NK-92 (cell line): ENCODE results near the gene BTBD17.

ENCODE experiments used
- DNase-seq: peaks from one replicate; lab custom pipeline; 2025; ENCODE audit not compliant: unreplicated experiment; lab: John Stamatoyannopoulos, UW

The BTBD17 gene

GRCh38 chr17:74337834-74338500 is 23.7 kb downstream of the BTBD17 start:
- no peak for DNase-seq

- DNase-seq: no peak
Measured at GRCh38 chr17:74336307-74336706, 25.4 kb downstream of the BTBD17 start.

- no peak for DNase-seq
Measured at GRCh38 chr17:74335529-74336062, 26.1 kb downstream of the BTBD17 start.

- DNase-seq: no peak
Measured at GRCh38 chr17:74334393-74335039, 27.2 kb downstream of the BTBD17 start.

GRCh38 chr17:74332763-74333283 is 28.8 kb downstream of the BTBD17 start:
- DNase-seq: no peak

GRCh38 chr17:74332017-74332650 is 29.5 kb downstream of the BTBD17 start:
- no peak for DNase-seq

GRCh38 chr17:74330446-74330845 is 31.2 kb downstream of the BTBD17 start:
- no peak for DNase-seq

- DNase-seq: no peak
Measured at GRCh38 chr17:74329378-74329777, 32.3 kb downstream of the BTBD17 start.

GRCh38 chr17:74328487-74328886 is 33.2 kb downstream of the BTBD17 start:
- no peak for DNase-seq

GRCh38 chr17:74326506-74326905 is 35.2 kb downstream of the BTBD17 start:
- DNase-seq: no peak

GRCh38 chr17:74325743-74326379 is 35.8 kb downstream of the BTBD17 start, which contains the start of gene KIF19:
Gene KIF19, plus strand, starts transcription at chr17:74326226. Its CDS starts 124 bp downstream, at chr17:74326350.
- DNase-seq: no peak

- DNase-seq: no peak
Measured at GRCh38 chr17:74325376-74325742, 36.3 kb downstream of the BTBD17 start.

- no peak for DNase-seq
Measured at GRCh38 chr17:74324521-74324920, 37.1 kb downstream of the BTBD17 start.

GRCh38 chr17:74318391-74318790 is 43.3 kb downstream of the BTBD17 start:
- no peak for DNase-seq

GRCh38 chr17:74317071-74317470 is 44.6 kb downstream of the BTBD17 start:
- DNase-seq: no peak

GRCh38 chr17:74316220-74316619 is 45.4 kb downstream of the BTBD17 start:
- no peak for DNase-seq

- no peak for DNase-seq
Measured at GRCh38 chr17:74314877-74315276, 46.8 kb downstream of the BTBD17 start.

- no peak for DNase-seq
Measured at GRCh38 chr17:74309902-74310301, 51.8 kb downstream of the BTBD17 start.

GRCh38 chr17:74307984-74308773 is 53.5 kb downstream of the BTBD17 start:
- DNase-seq: no peak
